Gastroesophageal sphincter (tissue), 4 donors: ENCODE results near the gene CHRM5. TPM values are rescaled to one million over a fixed set of nuclear protein-coding genes. Genes with fewer than 3 reads are reported as not detected.

Source experiments
- ATAC-seq: fragments of 150-250 bp; one replicate; pipeline ENCODE4 v1.9.1; 2016; ENCODE audit warnings: mild to moderate bottlenecking, moderate library complexity
- H3K27ac ChIP-seq, 4 donors: fragments of 200-600 bp; sonication (generic) in 3 of 4; 1 replicate in 3 of 4; 2 replicates in 1 of 4; pipeline ENCODE4 v1.5.1; 2016 to 2019
- H3K27me3 ChIP-seq: fragments of 200-600 bp; sonication (generic); one replicate; pipeline ENCODE4 v1.5.1; 2019
- H3K36me3 ChIP-seq, 2 donors: fragments of 200-600 bp; sonication (generic); one replicate each; pipeline ENCODE4 v1.5.1; 2019; ENCODE audit warnings: control low read depth in 1 of 2
- H3K4me1 ChIP-seq, 3 donors: fragments of 200-600 bp; sonication (generic); 1 replicate in 2 of 3; 2 replicates in 1 of 3; pipeline ENCODE4 v1.5.1; 2016 to 2019; ENCODE audit warnings: control low read depth in 2 of 3
- H3K4me3 ChIP-seq, 2 donors: fragments of 200-600 bp; sonication (generic); one replicate each; pipeline ENCODE4 v1.5.1; 2019; ENCODE audit warnings: mild to moderate bottlenecking in 1 of 2, moderate library complexity in 1 of 2
- H3K9me3 ChIP-seq, 3 donors: fragments of 200-600 bp; sonication (generic); one replicate each; pipeline ENCODE4 v1.5.1; 2017 to 2019; ENCODE audit warnings: control low read depth in 2 of 3
- CTCF ChIP-seq, 4 experiments: fragments of 200-600 bp in 2 of 4; fragments of 450-650 bp in 2 of 4; sonication (generic) in 1 of 4; IDR thresholded peaks; one replicate each; pipeline ENCODE4 v1.5.1; 2017 to 2019; ENCODE audit warnings: antibody characterized with exemption in 4 of 4, mild to moderate bottlenecking in 2 of 4, moderate library complexity in 2 of 4
- EP300 ChIP-seq: sonication (generic); formaldehyde crosslinking; IDR thresholded peaks from one replicate; pipeline ENCODE4 v1.6.1; 2017; ENCODE audit warnings: antibody characterized with exemption, mild to moderate bottlenecking
- POLR2A ChIP-seq, 2 donors: fragments of 450-650 bp; IDR thresholded peaks; one replicate each; pipeline ENCODE4 v1.6.1; 2017; ENCODE audit warnings: antibody characterized with exemption in 2 of 2, mild to moderate bottlenecking in 2 of 2, moderate library complexity in 1 of 2
- POLR2AphosphoS5 ChIP-seq: sonication (generic); formaldehyde crosslinking; IDR thresholded peaks from one replicate; pipeline ENCODE4 v1.6.1; 2017; ENCODE audit warnings: antibody characterized with exemption
- WGBS, 2 donors: methylation state at CpG; one replicate each; pipeline ENCODE4 v1.1.5; 2018; ENCODE audit warnings: low coverage in 1 of 2; 5-methylcytosine and 5-hydroxymethylcytosine counted together
- total RNA-seq, 4 donors: library from RNA; depleted of rRNA; stranded (reverse); fragments of >200 nt; gene quantifications; one replicate each; pipeline ENCODE4 v1.1.0, GENCODE V29; 2016

The CHRM5 gene
- total RNA-seq, 4 donors from 2014 or later: not detected

- no peaks in the 10 kb centered on the region for H3K27me3 ChIP-seq
- no peak for ATAC-seq
Observed at GRCh38 chr15:33960549-33960935, 7.8 kb upstream of the CHRM5 start.

DNA sequence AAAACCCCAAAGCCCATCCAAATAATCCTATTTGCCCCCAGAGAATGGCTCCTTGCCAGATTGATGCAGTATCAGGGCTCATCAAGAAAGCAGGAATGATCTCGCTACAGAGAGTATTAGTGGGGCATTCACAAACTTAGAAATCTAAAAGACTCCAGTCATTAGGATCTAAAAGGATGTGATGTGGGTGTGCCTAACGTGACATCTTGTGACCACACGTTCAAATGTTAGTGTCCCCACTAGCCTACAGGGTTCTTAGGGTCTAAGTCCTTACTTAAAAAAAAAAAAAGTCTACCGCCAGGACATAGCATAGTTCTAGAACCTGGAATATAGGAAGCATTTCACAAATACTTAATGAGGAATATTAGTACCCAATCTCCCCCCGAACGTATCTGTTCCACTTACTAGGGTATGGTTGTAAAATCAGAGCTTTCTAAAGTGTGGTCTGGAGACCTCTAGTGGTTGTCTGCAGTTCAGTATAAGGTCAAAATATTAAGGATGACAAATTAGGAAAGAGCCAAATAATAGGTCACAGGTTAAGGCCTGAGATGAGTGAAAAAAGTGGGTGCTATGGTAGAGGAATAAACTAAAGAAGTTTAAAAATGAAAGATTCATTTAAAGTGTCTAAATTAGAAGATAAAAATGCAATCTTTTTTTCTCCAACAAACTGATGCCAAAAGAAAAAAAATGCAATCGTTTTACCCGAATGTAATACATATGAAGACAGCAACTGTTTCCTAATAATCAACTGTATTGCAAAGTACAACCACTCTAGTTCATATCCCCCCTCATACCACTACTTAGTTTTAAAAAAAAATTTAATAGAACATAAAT is 4.2 kb upstream of the CHRM5 start:
- Histone ChIP-seq H3K4me1 (no peaks in the 10 kb centered on the region), H3K4me3 (no peak overlapping the region), H3K36me3 (no peaks in the 10 kb centered on the region), H3K9me3 (no peaks in the 10 kb centered on the region), H3K27me3 (no peaks in the 10 kb centered on the region), H3K27ac (no peak overlapping the region)
- 43 to 53% methylated on average over 6 to 8 of the region's 8 CpGs for WGBS, 2 donors
- TF ChIP-seq CTCF (IDR thresholded peaks at IDR 0.05) (peak in 2 of 4 experiments; percentile 9 to 49), POLR2AphosphoS5 (no peak)
- no peak for ATAC-seq

More at GRCh38 chr15:33960549-33960935, 7.8 kb upstream of the CHRM5 start:
- Histone ChIP-seq H3K4me3 (no peak overlapping the region), H3K4me1 (no peaks in the 10 kb centered on the region), H3K9me3 (no peaks in the 10 kb centered on the region), H3K36me3 (no peaks in the 10 kb centered on the region), H3K27ac (no peak overlapping the region)
- TF ChIP-seq CTCF (IDR thresholded peaks at IDR 0.05) (no peak), POLR2AphosphoS5 (no peak), EP300 (no peak), POLR2A (IDR thresholded peaks at IDR 0.05) (no peak)
- 56 to 92% methylated on average over 2 to 3 of the region's 3 CpGs for WGBS, 2 donors

- no peaks in the 10 kb centered on the region for H3K4me1 ChIP-seq
- H3K27me3 ChIP-seq: no peaks in the 10 kb centered on the region
- WGBS, 2 donors: 94 to 95% methylated on average over 2 of the region's 2 CpGs
- H3K36me3 ChIP-seq: no peaks in the 10 kb centered on the region
- no peaks in the 10 kb centered on the region for H3K9me3 ChIP-seq
- no peak overlapping the region for H3K4me3 ChIP-seq
- TF ChIP-seq POLR2AphosphoS5: no peak
- TF ChIP-seq EP300: no peak
- TF ChIP-seq CTCF (IDR thresholded peaks at IDR 0.05): no peak
- TF ChIP-seq POLR2A (IDR thresholded peaks at IDR 0.05): no peak
- H3K27ac ChIP-seq: no peak overlapping the region
- ATAC-seq: no peak
Observed at GRCh38 chr15:33964665-33965040, 3.6 kb upstream of the CHRM5 start.

- Histone ChIP-seq H3K27ac (no peak overlapping the region), H3K4me1 (no peaks in the 10 kb centered on the region), H3K27me3 (no peaks in the 10 kb centered on the region), H3K36me3 (no peaks in the 10 kb centered on the region), H3K4me3 (no peak overlapping the region), H3K9me3 (no peaks in the 10 kb centered on the region)
- WGBS, 2 donors: 75 to 83% methylated on average over 3 of the region's 3 CpGs
- no peak for TF ChIP-seq POLR2A (IDR thresholded peaks at IDR 0.05)
- no peak for TF ChIP-seq POLR2AphosphoS5
- TF ChIP-seq EP300: no peak
- no peak for TF ChIP-seq CTCF (IDR thresholded peaks at IDR 0.05)
- no peak for ATAC-seq
Observed at GRCh38 chr15:33968821-33969220, 524 bp downstream of the CHRM5 start.

DNA sequence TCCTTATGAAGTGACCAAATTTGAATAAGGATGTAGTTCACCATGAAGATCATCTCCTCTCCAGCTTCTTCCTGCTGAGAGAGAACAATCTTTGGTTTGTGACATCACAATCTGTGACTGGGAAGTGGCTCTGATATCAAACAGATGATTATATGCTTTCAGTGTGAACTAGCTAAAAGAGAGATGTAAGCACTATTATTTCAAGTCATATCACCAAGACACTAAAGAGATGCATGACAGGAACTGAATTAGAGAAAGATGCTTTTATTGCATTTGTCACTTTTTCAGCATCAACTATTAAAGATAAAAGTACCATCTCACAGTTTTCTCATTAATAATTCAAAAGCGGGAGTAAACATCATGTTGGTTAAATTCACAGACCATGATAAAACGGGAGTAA is 3.5 kb downstream of the CHRM5 start:
- 60 to 83% methylated on average over 1 to 2 of the region's 2 CpGs for WGBS, 2 donors

More for the DNA sequence above, 3.5 kb downstream of the CHRM5 start:
- no peaks in the 10 kb centered on the region for H3K27me3 ChIP-seq
- no peaks in the 10 kb centered on the region for H3K9me3 ChIP-seq
- H3K4me3 ChIP-seq: no peak overlapping the region
- no peak for ATAC-seq
- TF ChIP-seq EP300 (no peak), POLR2AphosphoS5 (no peak), POLR2A (IDR thresholded peaks at IDR 0.05) (no peak), CTCF (IDR thresholded peaks at IDR 0.05) (no peak)
- no peak overlapping the region for H3K27ac ChIP-seq
- H3K36me3 ChIP-seq: peaks cover 0 to 6% of the 10 kb centered on the region in 2 donors
- H3K4me1 ChIP-seq: no peaks in the 10 kb centered on the region
